HG03135 (cell line): ENCODE measurements around the gene CILP2.
A peak's percentile ranks its signal among the peaks of the same experiment; 100 is the strongest.

Experiments used
- ATAC-seq: cut with Tn5 transposase; IDR thresholded peaks from one replicate; pipeline ENCODE4 v1.9.1; 2021; ENCODE audit warnings: mild to moderate bottlenecking, moderate library complexity; ENCODE audit not compliant: unreplicated experiment

Gene CILP2

DNA sequence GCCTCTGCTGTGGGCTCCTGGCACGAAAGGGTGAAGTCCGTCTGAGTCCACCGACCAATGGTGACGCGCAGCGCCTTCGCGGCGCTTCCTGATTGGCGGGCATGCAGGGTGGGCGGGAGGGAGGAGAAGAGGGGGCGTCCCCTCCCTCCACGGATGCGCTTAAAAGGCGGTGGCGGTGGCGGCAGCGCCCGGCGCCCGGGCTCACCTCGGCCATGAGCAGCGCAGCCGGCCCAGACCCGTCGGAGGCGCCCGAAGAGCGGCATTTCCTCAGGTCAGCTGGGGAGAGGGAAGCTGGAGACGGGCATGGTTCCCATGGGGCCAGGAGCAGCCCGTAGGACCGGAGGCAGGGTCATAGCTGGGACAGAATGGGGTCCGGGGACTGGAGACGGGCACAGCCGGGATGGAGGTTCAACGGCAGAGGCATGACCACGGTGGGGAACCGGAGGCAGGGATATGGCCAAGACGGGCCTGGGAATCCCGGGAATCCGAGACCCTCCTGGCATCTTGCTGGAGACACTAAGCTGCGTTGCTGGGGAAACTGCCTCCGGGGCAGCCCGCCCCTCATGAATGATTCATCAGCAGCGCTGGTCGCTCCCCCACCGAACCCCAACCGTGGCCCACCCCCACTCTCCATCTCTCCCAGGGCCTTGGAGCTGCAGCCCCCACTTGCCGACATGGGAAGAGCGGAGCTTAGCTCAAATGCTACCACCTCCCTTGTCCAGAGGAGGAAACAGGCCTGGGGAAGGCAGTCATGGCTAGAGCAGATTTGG lies 9.2 kb upstream of the CILP2 start, which contains the start of gene YJEFN3:
TSS of gene YJEFN3 (plus strand) at position 191 of the 770 bp plus-strand sequence. CDS start at position 213, 22 bp downstream.
- ATAC-seq: no peak

- ATAC-seq: no peak
Observed at GRCh38 chr19:19529783-19530422, 8.2 kb upstream of the CILP2 start.

DNA sequence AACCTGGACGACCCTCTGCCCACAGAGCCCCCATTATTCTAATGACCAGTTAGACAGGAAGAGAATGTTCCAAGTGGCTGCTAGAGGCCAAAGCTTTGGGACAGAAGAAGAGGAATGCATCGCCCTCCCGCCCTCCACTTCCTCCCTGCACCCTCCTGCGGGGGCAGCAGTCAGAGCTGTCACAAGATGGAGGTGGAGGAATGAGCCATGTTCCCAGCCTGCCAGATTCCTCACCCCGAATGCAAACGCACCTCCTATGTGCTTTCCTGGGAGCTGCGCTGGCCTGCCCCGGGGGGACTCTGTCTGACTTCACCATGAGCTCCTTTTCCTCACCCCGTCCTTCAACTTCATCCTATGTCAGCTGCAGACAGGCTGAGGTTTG lies 7.7 kb upstream of the CILP2 start:
- ATAC-seq: no peak

GRCh38 chr19:19530889-19531288 lies 7.2 kb upstream of the CILP2 start:
- ATAC-seq: no peak

- peak; percentile 62 for ATAC-seq
Observed at GRCh38 chr19:19531951-19532805, 5.9 kb upstream of the CILP2 start.

DNA sequence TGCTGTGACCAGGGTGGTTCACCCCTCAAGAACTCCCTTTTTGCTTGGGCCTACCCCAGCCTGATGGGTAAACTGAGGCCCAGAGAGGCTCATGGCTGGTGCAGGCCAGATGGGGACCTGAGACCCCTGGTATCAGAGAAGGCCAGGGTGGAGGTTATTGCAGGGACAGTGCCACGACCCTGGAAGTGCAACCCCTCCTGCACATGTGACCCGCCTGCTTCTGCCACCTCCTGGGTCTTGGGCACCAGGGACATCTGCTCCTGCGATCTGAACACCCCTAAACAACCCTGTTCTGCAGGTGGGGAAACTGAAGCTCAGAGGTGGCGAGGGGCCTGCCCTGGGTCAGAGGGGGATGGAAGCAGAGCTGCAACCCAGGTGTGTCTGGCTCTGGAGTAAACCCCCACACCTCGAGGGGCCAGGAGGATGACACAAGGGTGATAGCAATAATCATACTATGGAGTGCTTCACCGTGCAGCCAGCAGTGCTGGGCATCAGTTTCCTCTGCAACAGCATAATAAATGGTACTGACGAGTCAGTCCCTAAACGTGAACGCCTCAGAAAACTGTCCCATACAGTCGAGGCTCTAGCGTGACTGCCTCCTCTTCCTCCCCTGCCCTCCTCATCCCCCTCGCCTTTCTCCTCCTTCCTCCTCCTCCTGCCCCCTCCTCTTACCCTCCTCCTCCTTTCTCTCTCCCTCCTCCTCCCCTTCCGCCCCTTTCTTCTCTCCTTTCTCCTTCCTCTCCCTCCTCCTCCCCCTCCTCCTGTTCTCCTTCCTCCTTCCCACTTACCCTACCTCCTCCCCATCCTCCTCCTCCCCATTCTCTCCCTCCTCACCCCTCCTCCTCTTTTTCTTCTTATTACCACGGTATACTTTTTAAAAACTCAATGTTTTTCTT lies 5.0 kb upstream of the CILP2 start:
- ATAC-seq: no peak

DNA sequence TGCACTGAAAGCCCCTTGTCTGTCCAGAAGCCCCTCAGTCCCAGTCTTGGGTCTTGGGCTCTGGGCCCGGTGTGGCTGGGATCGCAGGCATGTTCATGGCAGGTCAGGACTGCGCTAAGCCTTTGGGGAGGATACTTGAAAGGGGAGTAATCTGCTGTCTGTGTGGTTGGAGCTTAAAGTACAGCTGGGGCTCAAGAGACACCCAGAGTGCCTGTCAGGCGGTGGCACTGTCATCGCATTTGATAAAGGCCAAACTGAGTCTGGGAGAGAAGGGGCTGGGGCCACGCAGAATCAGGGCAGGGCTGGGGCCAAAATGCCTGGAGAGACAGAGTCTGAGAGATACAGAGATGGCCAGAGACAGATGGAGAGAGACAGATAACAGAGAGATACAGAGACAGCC lies 4.2 kb upstream of the CILP2 start:
- no peak for ATAC-seq

GRCh38 chr19:19534556-19535265 lies 3.4 kb upstream of the CILP2 start:
- no peak for ATAC-seq

- ATAC-seq: no peak
Observed at GRCh38 chr19:19535311-19536191, 2.5 kb upstream of the CILP2 start.

DNA sequence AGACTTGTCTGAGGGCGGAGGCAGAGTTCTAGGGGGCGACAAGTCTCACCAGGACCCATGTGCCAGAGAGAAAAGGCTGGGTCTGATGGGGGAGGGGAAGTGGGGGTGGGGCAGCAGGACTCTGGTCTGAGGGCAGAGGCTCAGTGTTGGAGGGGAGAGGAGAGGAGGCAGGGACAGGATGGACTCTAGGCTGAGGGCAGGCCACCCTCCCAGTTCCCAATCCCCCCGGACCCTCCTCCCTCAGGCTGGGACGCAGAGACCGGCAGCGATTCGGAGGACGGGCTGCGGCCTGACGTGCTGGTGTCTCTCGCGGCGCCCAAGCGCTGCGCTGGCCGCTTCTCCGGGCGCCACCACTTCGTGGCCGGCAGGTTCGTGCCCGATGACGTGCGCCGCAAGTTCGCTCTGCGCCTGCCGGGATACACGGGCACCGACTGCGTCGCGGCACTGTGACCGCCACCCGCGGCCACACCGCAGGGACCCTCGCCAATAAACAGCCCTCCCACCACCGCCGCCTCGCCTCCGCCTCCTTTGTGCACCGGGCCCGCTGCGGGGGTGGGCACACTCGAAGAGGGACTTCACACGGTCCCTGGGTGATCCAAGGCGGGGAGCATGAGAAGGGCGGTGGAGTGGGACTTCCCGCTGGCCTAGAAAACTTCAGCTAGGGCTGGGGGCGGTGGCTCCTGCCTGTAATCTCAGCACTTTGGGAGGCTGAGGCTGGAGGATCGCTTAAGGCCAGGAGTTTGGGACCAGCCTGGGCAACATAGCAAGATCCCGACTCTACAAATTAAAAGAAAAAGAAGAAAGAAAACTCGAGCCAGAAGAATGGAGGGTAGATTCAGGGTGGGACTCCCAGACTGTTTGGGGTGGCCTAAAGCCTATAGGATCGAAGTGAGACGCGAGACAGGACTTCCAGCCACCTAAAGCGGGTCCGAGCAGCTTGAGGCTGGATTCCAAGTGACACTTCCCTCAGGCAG lies 703 bp upstream of the CILP2 start:
- no peak for ATAC-seq

DNA sequence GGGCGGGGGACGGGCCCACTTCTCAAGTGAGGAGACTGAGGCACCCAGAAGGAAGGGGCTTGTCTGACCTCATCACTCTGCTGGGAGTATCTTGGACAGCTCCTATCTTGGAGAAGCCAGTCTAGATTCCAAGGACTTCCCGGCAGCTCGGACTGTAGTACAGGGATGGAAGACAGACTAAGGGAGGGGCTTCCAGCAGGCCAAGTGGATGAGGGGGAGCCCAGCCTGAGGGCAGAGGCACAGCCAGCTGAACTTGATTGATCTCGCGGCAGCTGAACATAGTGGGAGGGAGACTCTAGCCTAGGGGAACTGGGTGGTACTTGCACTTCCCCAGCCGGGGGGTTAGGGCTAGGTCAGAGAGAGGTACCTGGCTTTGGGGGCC lies 711 bp downstream of the CILP2 start:
- ATAC-seq: no peak

GRCh38 chr19:19539698-19540063 lies 1.6 kb downstream of the CILP2 start:
- ATAC-seq: no peak

DNA sequence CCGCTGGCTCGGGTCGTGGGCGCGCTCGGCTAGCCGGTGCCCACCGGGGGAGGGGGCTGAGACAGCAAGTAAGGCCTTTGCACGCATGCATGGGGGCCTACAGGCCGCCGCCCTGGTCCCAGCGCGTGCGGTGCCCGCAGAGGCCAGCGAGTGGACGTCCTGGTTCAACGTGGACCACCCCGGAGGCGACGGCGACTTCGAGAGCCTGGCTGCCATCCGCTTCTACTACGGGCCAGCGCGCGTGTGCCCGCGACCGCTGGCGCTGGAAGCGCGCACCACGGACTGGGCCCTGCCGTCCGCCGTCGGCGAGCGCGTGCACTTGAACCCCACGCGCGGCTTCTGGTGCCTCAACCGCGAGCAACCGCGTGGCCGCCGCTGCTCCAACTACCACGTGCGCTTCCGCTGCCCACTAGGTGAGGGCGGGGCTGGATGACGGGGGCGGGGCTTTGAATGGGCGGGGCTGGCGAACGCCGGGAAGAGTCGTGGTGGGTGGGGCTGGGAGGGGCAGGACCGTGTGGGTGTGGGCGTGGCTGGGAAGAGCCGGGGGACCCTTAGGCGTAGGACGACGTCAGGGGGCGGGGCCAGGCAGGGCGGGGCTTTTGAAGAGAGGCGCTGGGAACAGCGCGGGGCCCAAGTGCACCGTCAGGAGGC lies 2.1 kb downstream of the CILP2 start:
- ATAC-seq: no peak

- no peak for ATAC-seq
Observed at GRCh38 chr19:19540715-19541515, 2.9 kb downstream of the CILP2 start.

- ATAC-seq: no peak
Observed at GRCh38 chr19:19541616-19542015, 3.6 kb downstream of the CILP2 start.

DNA sequence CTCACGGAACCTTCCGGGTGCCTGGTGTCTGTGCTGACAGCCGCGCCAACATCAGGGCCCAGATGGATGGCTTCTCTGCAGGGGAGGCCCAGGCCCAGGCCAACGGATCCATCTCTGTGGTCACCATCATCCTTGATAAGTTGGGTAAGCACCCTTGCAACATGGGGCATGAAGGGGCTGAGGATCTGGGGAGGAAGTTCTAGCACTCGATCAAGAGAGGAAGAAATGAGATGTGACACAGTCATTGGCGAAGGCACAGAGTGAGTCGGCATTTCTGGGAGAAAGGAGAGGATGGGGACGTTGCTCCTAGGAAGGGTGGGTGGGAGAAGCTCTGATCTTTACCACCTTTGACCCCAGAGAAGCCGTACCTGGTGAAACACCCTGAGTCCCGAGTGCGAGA lies 4.4 kb downstream of the CILP2 start:
- no peak for ATAC-seq

GRCh38 chr19:19543101-19543500 lies 5.0 kb downstream of the CILP2 start:
- no peak for ATAC-seq
